ENCODE data around the gene KPNA2.

- TF ChIP-seq CTCF (IDR thresholded peaks at IDR 0.05) (peak in 5 of 6 experiments; percentile 42 to 83 (median 67)), POLR2A (IDR thresholded peaks at IDR 0.05) (peak; percentile 69 to 81)
Measured at GRCh38 chr17:68019675-68020408, 15.7 kb upstream of the KPNA2 start.

All from adrenal gland (tissue), 5 donors.